ENCODE results near the gene TTYH1. TPM values are rescaled to one million over a fixed set of nuclear protein-coding genes. Genes with fewer than 3 reads are reported as not detected.

The TTYH1 gene
- total and polyA plus RNA-seq, 9 of the 15 experiments (the other 6 are each of a cell fraction or from before 2014, with no cell fraction given), result 0.08 TPM; not detected in 8

GRCh38 chr19:54464630-54465425 is 49.6 kb downstream of the TTYH1 start (continued):
- TF ChIP-seq POLR2G (IDR thresholded peaks at IDR 0.05; ENCODE audit: low read depth, low read length) (peak; percentile 93), ZNF316 (IDR thresholded peaks at IDR 0.05) (no peak), L3MBTL2 (IDR thresholded peaks at IDR 0.05) (peak; percentile 91), ATF6 (CRISPR knock-in tag; IDR thresholded peaks at IDR 0.05) (no peak), ZFX (CRISPR knock-in tag; IDR thresholded peaks at IDR 0.05) (peak; percentile 81), HDAC3 (IDR thresholded peaks at IDR 0.05; ENCODE audit: borderline replicate concordance, partially characterized antibody) (no peak), PYGO2 (tag; IDR thresholded peaks at IDR 0.05) (no peak), ZSCAN29 (IDR thresholded peaks at IDR 0.05) (no peak), NR3C1 (CRISPR knock-in tag; IDR thresholded peaks at IDR 0.05) (no peak), LCOR (CRISPR knock-in tag; IDR thresholded peaks at IDR 0.05) (0 out of 2 replicates have a peak, but pooled peaks have one; percentile 42), RUNX1 (IDR thresholded peaks at IDR 0.05; ENCODE audit: low read depth) (no peak), RREB1 (CRISPR knock-in tag; IDR thresholded peaks at IDR 0.05) (no peak), BCLAF1 (IDR thresholded peaks at IDR 0.05; ENCODE audit: borderline replicate concordance in 1 of 2, control insufficient read depth in 1 of 2, low read depth in 2 of 2, low read length in 1 of 2) (peak in 1 of 2 experiments; percentile 69; a peak in 1 of 4 replicates), NFRKB (IDR thresholded peaks at IDR 0.05; ENCODE audit: low read depth) (no peak), POU5F1 (IDR thresholded peaks at IDR 0.05; ENCODE audit: borderline replicate concordance, low read depth, low read length, partially characterized antibody) (no peak), NCOA4 (IDR thresholded peaks at IDR 0.05; ENCODE audit: partially characterized antibody) (no peak), MCM2 (IDR thresholded peaks at IDR 0.05; ENCODE audit: low read depth) (no peak), GTF2E2 (tag; IDR thresholded peaks at IDR 0.05) (no peak)

Measured in K562 (cell line).